Measurements from ENCODE around the gene MAD2L1BP. TPM values are rescaled to one million over a fixed set of nuclear protein-coding genes. Genes with fewer than 3 reads are reported as not detected.
A peak's percentile ranks its signal among the peaks of the same experiment; 100 is the strongest.

Gene MAD2L1BP
- total RNA-seq, 3 donors from 2014 or later, result 25.7 to 51.4 (median 41.4) TPM

GRCh38 chr6:43678341-43678740, 42.7 kb downstream of the MAD2L1BP start:
- peaks cover 43% of the 10 kb centered on the region for H3K4me1 ChIP-seq (ENCODE audit: low read depth)
- intact Hi-C loops (cut with DNase I, micrococcal nuclease), result loop anchor here in 1 of 2 donors (10.0 kb wide), 1 partner anchor 76 kb away; no protein-coding TSS in a partner anchor
- no peak for TF ChIP-seq CTCF (IDR thresholded peaks at IDR 0.05)
- H3K36me3 ChIP-seq (ENCODE audit: low read depth), result no peaks in the 10 kb centered on the region
- DNase-seq (no peak), ATAC-seq (no peak)
- H3K4me3 ChIP-seq, result no peak overlapping the region
- H3K9me3 ChIP-seq, result no peaks in the 10 kb centered on the region

GRCh38 chr6:43679057-43679456, 43.4 kb downstream of the MAD2L1BP start:
- intact Hi-C loops (cut with DNase I, micrococcal nuclease), result loop anchor here in 1 of 2 donors (10.0 kb wide), 1 partner anchor 76 kb away; no protein-coding TSS in a partner anchor
- no peak for TF ChIP-seq CTCF (IDR thresholded peaks at IDR 0.05)
- peaks cover 47% of the 10 kb centered on the region for H3K4me1 ChIP-seq (ENCODE audit: low read depth)
- no peaks in the 10 kb centered on the region for H3K9me3 ChIP-seq
- no peak overlapping the region for H3K4me3 ChIP-seq
- no peak for DNase-seq
- no peaks in the 10 kb centered on the region for H3K36me3 ChIP-seq (ENCODE audit: low read depth)
- no peak for ATAC-seq

- intact Hi-C loops (cut with DNase I, micrococcal nuclease), result no loop called here
- ATAC-seq, result no peak
Observed at GRCh38 chr6:43680308-43681200, 44.9 kb downstream of the MAD2L1BP start.

GRCh38 chr6:43681303-43681702, 45.7 kb downstream of the MAD2L1BP start:
- DNase-seq (peak in 1 of 3 donors; percentile 65), ATAC-seq (peak; percentile 77)
- peaks cover 58% of the 10 kb centered on the region for H3K4me1 ChIP-seq (ENCODE audit: low read depth)
- intact Hi-C loops (cut with DNase I, micrococcal nuclease), result no loop called here
- TF ChIP-seq CTCF (IDR thresholded peaks at IDR 0.05), result no peak
- no peak overlapping the region for H3K4me3 ChIP-seq
- H3K36me3 ChIP-seq (ENCODE audit: low read depth), result no peaks in the 10 kb centered on the region
- no peaks in the 10 kb centered on the region for H3K9me3 ChIP-seq

More at GRCh38 chr6:43680308-43681200, 44.9 kb downstream of the MAD2L1BP start:
- no peaks in the 10 kb centered on the region for H3K36me3 ChIP-seq (ENCODE audit: low read depth)
- TF ChIP-seq CTCF (IDR thresholded peaks at IDR 0.05), result no peak
- H3K4me3 ChIP-seq, result no peak overlapping the region
- H3K9me3 ChIP-seq, result no peaks in the 10 kb centered on the region
- peaks cover 58% of the 10 kb centered on the region for H3K4me1 ChIP-seq (ENCODE audit: low read depth)
- no peak for DNase-seq

GRCh38 chr6:43682724-43683429, 47.2 kb downstream of the MAD2L1BP start:
- H3K4me3 ChIP-seq, result no peak overlapping the region
- no peaks in the 10 kb centered on the region for H3K36me3 ChIP-seq (ENCODE audit: low read depth)
- H3K9me3 ChIP-seq, result no peaks in the 10 kb centered on the region
- H3K4me1 ChIP-seq (ENCODE audit: low read depth), result peaks cover 56% of the 10 kb centered on the region
- DNase-seq (no peak), ATAC-seq (no peak)
- intact Hi-C loops (cut with DNase I, micrococcal nuclease), result no loop called here
- TF ChIP-seq CTCF (IDR thresholded peaks at IDR 0.05), result no peak
